Suppressor macrophage (primary cell): Measurements from ENCODE around the gene NRXN3.

Experiments used
- DNase-seq, 4 experiments: peaks; one replicate each; pipeline ENCODE4 v3.0.0-alpha.2; 2020 to 2022

Gene NRXN3

GRCh38 chr14:78595797-78596196, 425.6 kb downstream of the NRXN3 start:
- no peak for DNase-seq

DNA sequence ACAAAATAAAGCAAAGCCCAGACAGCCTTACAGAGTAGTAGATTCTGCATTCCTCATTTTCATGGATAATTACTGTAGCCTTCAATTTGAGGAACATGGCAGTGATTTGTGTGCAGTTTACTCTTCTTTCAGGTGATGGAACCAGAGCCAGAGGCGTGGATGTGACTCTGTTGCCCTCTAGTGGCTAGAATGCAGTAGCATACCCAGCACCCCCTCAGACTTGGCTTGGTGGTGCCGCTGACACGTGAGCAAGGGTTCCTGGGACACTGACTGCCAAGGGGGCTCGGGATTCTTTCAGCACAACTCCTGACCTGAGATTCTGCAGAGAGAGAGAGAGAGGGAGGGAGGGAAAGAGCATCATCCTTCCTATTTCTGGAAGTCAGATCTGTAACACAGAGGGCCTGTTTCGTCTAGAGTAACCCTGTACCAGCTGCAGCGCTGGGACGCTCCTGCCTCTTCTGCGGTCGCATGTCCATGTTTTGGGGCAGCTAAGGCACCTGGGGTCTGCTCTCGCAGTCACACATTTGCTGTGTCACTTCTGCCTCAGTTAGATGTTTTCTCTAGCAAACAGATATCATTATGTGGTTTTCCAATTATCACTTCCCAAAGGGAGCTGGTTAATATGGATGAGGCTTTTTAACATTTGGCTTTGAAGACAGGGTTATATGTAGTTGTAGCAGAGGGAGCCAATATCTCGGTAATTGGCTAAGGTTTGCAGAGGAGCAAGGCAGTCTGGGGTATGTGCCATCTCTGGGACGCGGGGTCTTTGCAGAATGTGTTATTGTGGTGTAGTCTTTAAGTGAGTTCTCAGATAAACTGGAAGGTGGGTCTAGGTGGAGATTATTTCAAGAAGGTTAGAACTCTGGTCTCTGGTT, 428.1 kb downstream of the NRXN3 start:
- peak; percentile 55 to 77 (median 66) for DNase-seq

GRCh38 chr14:78605025-78605762, 435.0 kb downstream of the NRXN3 start:
- peak; percentile 3 to 61 (median 24) for DNase-seq

DNA sequence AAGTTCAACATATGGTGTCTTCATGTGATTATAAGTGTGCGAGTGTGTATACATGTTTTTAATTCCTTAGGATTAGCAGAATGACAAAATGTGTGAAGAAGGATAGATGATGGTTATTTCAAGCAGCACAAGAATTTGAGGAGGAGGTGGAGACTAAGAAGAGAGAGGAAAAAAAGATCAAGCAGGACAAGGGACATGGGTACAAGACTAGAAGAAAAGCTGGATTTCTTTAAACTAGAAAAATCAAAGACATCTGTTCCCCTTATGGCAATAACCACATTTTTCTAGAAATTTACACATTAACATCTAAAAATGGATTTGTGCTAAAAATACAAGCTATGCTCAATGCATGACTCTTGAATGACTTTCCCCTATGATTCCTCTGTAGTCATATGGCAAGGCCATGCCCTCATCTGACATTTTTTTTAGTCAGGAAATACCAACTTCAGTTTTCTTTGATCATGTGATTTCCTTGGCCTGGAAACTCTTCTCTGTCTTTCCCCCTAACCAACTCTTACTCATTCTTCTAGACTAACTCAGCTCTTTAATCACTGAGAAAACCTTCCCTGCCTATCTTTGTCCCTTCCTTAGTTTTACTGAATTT, 435.8 kb downstream of the NRXN3 start:
- DNase-seq = peak; percentile 5 to 74 (median 34)

DNA sequence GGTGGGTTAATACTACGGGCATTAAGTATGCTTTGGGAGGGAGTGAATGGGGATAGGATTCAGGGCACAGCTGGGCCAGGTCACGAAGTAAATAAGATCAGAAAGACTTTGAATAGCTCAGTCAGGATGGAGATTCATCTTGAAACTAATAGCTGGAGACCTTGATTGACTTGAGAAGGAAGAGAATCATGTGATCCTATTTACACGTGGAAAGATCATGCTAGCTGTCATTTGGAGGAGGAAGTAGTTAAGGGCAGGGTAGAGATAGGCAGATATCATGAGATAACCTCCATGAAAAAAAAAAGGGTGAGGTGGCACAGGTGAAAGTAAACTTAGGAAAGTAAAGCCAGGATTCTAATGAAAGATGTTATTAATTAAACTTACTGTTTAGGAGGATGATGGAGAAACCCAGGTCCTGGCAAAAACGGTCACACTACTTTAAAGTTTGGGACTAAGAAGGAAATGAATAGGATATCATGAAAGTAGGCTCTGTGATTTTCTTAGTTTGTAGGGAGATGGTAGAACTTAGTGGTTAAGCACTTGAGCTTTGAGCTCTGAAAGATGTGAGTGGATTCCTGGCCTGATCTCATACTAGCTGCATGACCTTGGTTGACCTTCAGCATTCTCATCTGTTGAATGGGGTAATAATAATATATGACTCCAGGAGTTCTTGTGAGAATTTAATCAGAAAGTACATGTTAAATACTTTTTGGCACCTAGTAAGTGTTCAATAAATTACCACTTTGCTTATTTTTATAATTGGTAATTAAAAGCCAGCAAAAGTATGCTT, 439.0 kb downstream of the NRXN3 start:
- DNase-seq = peak in 2 of 4 experiments; percentile 12 to 13

- DNase-seq = no peak
Measured at GRCh38 chr14:78610994-78611393, 440.8 kb downstream of the NRXN3 start.

- DNase-seq = no peak
Measured at GRCh38 chr14:78611796-78612571, 441.8 kb downstream of the NRXN3 start.

DNA sequence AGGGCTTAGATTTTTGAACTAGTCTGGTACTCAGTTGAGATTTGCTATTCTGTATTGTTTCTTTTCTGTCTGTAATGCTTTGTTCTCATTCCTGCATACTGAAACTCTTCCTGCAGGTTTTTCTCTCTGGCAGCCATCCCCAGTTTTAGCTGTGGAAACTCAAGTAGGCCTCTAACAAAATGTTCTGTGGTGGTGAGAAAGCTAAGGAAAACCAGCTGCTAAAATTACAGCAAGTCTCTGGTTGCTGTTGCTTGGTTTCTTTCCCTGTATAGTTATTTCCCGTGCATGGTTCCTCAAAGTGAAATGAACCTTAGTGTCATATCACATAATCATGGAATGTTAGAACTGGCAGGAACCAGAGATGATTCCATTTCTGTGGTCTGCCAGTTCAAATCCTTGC, 442.5 kb downstream of the NRXN3 start:
- DNase-seq = no peak

DNA sequence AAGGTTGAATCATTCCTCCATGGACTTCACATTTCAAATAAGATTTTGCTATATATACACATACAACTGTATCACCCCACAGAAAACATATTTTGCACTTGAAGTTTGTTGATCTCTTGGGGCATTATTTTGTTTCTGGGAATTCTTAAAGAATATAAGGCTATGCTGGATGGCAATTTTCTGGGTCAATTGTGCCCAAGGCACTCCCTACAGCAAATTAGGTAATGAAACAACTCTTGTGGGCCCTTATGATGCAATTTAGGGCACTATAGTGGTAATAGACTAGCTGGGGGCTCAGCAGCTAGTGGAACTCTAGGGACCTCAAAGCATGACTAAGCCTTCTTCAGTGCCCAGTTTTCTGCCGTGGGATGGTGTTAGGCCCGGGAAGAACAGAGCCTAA, 444.4 kb downstream of the NRXN3 start:
- no peak for DNase-seq

DNA sequence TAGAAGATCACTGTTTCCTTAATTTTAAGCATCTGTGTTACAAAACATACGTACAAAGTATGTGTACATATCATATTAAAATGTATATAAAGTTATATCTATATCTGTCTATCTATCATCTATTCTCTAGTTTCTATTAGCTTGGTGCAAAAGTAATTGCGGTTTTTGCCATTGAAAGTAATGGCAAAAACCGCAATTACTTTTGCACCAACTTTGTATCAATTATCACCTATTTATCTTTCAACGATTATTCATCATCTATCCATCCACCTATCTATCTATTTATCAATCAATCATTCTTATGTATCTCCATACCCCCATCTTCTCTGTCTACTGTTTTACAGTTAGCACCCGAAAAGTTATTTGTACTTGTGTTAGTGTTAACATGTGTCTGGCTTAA, 447.6 kb downstream of the NRXN3 start:
- DNase-seq = no peak

- DNase-seq = no peak
Measured at GRCh38 chr14:78618368-78618767, 448.2 kb downstream of the NRXN3 start.

DNA sequence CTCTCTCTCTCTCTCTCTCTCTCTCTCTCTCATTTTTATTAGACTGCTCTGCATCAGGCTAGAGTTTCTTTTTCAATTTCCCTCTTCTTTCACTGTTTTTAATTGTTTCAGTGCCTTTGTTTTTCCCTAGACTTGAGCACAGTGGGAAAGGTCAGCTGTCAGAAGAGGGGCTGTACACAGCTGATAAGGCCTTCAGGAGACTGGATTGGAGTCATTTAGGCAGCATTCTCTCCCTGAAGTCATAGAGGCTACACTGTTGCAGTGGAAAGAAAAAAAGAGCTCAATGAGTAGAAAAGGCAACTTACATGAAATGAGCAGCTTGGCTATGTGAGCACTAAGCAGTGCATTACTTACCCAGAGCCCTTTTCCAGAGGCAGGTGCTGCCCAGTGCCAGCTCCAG, 456.9 kb downstream of the NRXN3 start:
- DNase-seq = no peak

DNA sequence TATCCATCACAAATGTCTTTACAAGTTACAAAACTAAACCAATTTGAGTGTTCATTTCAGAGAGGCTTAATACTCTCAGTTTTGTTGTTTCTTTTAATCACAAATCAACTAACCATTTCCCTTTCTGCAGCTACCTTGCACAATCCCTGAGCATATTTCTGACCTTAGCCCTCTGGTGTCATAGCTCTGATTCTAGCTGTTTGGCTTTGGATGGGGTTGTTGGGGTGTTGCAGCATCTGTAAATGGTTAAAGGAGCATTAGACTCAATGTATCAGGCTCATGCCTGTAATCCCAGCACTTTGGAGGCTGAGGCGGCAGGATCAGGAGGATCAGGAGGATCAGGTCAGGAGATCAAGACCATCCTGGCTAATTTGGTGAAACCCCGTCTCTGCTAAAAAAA, 461.4 kb downstream of the NRXN3 start:
- DNase-seq = no peak

DNA sequence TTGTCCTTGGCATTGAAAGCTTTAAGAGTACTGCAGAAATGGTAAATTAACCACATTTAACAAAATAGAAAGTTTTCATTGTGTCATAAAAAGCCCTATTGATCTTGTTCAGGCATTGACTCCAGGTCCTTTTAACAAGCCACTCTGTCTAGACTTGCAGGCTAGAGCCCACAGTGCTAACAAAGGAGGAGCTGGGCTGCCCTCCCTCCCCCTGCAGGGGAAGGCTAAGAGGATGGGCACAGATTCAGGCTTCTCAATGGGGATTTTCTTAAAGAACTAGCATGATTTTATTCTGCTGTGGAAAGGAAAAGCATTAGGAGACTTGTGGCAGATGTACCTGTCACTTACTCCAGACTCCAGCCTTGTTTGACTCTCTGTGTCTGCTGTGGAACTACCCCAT, 463.6 kb downstream of the NRXN3 start:
- DNase-seq = no peak

GRCh38 chr14:78637489-78637888, 467.3 kb downstream of the NRXN3 start:
- DNase-seq = no peak

DNA sequence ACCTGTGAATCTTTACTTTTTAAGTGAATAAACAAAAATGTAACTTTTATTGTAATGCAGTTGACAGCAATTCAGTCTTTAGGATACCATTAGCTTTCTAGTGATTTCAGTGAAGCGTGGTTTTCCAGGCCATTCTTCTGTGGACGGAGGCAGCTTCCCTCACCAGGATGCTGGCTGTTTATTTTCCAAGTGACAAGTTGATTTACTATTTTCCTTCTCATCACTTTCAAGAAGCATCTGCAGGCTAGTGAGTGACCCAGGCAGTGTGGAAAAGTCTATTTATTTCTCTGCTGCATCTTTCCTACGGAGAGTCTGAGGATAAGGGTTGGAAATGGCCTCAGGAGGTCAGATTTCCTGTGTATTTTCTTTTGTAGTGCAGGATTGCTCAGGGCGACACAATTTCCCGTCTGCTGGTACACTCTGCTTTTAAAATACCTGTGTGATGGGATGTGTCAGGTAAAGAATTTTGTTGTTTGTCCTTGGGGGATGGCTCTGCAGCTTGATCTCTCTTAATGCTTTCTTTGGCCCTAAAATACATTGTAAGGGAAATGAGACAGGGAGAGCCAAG, 467.8 kb downstream of the NRXN3 start:
- no peak for DNase-seq

- DNase-seq = no peak
Measured at GRCh38 chr14:78638926-78639325, 468.8 kb downstream of the NRXN3 start.

- no peak for DNase-seq
Measured at GRCh38 chr14:78644824-78645559, 474.8 kb downstream of the NRXN3 start.

- DNase-seq = no peak
Measured at GRCh38 chr14:78652727-78653126, 482.6 kb downstream of the NRXN3 start.

DNA sequence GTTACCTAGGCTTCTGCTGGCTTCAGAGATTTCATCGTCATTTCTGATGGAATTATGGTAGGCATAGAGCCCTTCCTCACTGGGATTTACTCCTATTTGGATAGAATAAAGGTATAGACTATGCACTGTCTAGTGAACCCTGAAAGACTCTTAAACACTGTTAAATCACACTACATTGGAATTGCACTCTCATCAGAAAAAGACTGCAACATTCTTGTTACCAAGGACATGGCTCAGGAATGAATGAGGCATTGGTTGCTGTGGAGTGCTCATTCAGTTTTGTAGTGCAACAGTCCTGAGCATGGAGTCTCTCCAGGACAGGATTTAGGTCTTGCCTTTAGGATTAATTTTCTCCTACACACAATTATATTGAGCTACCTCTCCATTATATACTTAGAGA, 483.0 kb downstream of the NRXN3 start:
- no peak for DNase-seq

DNA sequence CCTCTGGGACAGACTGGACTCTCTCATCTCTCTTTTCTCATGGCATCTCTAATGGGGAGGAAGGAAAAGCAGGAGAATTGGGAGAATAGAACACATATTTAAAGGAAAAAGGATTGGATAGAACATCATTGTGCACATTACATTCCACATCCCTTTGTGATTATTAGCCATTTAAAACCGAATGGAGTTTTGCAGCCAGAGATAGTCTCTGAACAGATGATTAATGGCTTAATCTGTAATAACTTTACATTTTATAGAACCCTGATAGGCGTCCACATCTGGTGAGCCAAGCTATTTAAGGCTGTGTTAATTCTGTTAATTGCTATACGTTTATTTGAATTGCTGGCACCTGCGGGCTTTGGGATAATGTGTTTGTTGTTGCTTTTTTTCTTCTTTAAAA, 487.3 kb downstream of the NRXN3 start:
- no peak for DNase-seq
